A549 (cell line): ENCODE data around the gene PIGU.

Experiments
- EHF ChIP-seq: fragments of 250-450 bp; sonication (Bioruptor Pico); IDR thresholded peaks from 2 replicates; pipeline ENCODE4 v1.5.0; 2020; ENCODE audit warnings: mild to moderate bottlenecking
- EP300 ChIP-seq, 2 experiments: fragments of >200 bp; sonication (Bioruptor Twin); formaldehyde crosslinking; IDR thresholded peaks; 2 replicates in 1 of 2; 3 replicates in 1 of 2; pipeline ENCODE4 v1.6.1; 2016 to 2017
- POLR2A ChIP-seq: IDR thresholded peaks from 2 replicates; pipeline ENCODE4 v1.6.1; 2012; ENCODE audit warnings: mild to moderate bottlenecking, low read length
- TF ChIP-seq, protein P1 (sequence below): fragments of >200 bp; sonication (Bioruptor Twin); formaldehyde crosslinking; IDR thresholded peaks from 3 replicates; pipeline ENCODE4 v1.5.1; 2016
- TF ChIP-seq, protein P2 (sequence below): fragments of 450-650 bp; IDR thresholded peaks from 2 replicates; pipeline ENCODE4 v1.6.1; 2014; ENCODE audit warnings: antibody characterized with exemption

- TF ChIP-seq, protein P1, sequence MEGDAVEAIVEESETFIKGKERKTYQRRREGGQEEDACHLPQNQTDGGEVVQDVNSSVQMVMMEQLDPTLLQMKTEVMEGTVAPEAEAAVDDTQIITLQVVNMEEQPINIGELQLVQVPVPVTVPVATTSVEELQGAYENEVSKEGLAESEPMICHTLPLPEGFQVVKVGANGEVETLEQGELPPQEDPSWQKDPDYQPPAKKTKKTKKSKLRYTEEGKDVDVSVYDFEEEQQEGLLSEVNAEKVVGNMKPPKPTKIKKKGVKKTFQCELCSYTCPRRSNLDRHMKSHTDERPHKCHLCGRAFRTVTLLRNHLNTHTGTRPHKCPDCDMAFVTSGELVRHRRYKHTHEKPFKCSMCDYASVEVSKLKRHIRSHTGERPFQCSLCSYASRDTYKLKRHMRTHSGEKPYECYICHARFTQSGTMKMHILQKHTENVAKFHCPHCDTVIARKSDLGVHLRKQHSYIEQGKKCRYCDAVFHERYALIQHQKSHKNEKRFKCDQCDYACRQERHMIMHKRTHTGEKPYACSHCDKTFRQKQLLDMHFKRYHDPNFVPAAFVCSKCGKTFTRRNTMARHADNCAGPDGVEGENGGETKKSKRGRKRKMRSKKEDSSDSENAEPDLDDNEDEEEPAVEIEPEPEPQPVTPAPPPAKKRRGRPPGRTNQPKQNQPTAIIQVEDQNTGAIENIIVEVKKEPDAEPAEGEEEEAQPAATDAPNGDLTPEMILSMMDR: no peak
- TF ChIP-seq POLR2A (no peak), EHF (no peak), EP300 (IDR thresholded peaks at IDR 0.05) (no peak)
- TF ChIP-seq, protein P2, sequence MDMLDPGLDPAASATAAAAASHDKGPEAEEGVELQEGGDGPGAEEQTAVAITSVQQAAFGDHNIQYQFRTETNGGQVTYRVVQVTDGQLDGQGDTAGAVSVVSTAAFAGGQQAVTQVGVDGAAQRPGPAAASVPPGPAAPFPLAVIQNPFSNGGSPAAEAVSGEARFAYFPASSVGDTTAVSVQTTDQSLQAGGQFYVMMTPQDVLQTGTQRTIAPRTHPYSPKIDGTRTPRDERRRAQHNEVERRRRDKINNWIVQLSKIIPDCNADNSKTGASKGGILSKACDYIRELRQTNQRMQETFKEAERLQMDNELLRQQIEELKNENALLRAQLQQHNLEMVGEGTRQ: no peak
Measured at GRCh38 chr20:34712525-34713192, 35.8 kb upstream of the PIGU start.
